GM23338 (cell line): Measurements from ENCODE around the gene RBM7. TPM values are rescaled to one million over a fixed set of nuclear protein-coding genes. Genes with fewer than 3 reads are reported as not detected.

Source experiments
- ATAC-seq: fragments of 200-7000 bp; cut with Tn5 transposase; 3 replicates; pipeline ENCODE4 v1.9.1; 2020
- DNase-seq: peaks from one replicate; pipeline ENCODE4 v3.0.0-alpha.2; 2015; ENCODE audit warnings: low spot score
- H2AFZ ChIP-seq: fragments of 200-600 bp; sonication (generic); 2 replicates; pipeline ENCODE4 v1.8.0; 2016; ENCODE audit warnings: antibody characterized with exemption, mild to moderate bottlenecking, moderate library complexity
- H3F3A ChIP-seq: fragments of 200-600 bp; sonication (generic); replicated peaks from 2 replicates; pipeline ENCODE4 v1.8.0; 2017; ENCODE audit warnings: antibody characterized with exemption, mixed run types, low read depth
- H3K27ac ChIP-seq: fragments of 200-600 bp; sonication (generic); 2 replicates; pipeline ENCODE4 v1.6.1; 2016; ENCODE audit warnings: low read depth
- H3K27me3 ChIP-seq: fragments of 200-600 bp; sonication (generic); 2 replicates; pipeline ENCODE4 v1.8.0; 2016; ENCODE audit warnings: mild to moderate bottlenecking, mixed run types, moderate library complexity; ENCODE audit not compliant: insufficient read depth
- H3K36me3 ChIP-seq: fragments of 200-600 bp; sonication (generic); 2 replicates; pipeline ENCODE4 v1.8.0; 2016; ENCODE audit warnings: mild to moderate bottlenecking; ENCODE audit not compliant: insufficient read depth
- H3K4me1 ChIP-seq: fragments of 200-600 bp; sonication (generic); 2 replicates; pipeline ENCODE4 v1.8.0; 2016; ENCODE audit warnings: mild to moderate bottlenecking, moderate library complexity; ENCODE audit not compliant: insufficient read depth
- H3K4me2 ChIP-seq: fragments of 200-600 bp; sonication (generic); 2 replicates; pipeline ENCODE4 v1.7.1; 2017; ENCODE audit warnings: mixed run types
- H3K4me3 ChIP-seq: fragments of 200-600 bp; sonication (generic); 2 replicates; pipeline ENCODE4 v1.6.1; 2016; ENCODE audit warnings: mixed run types
- H3K79me2 ChIP-seq: fragments of 200-600 bp; sonication (generic); replicated peaks from 2 replicates; pipeline ENCODE4 v1.8.0; 2017; ENCODE audit warnings: mild to moderate bottlenecking; ENCODE audit not compliant: insufficient read depth
- H3K9me2 ChIP-seq: fragments of 200-600 bp; sonication (generic); 2 replicates; pipeline ENCODE4 v1.8.0; 2017; ENCODE audit not compliant: insufficient read depth
- H4K20me1 ChIP-seq: fragments of 200-600 bp; sonication (generic); replicated peaks from 2 replicates; pipeline ENCODE4 v1.8.0; 2017; ENCODE audit warnings: mild to moderate bottlenecking; ENCODE audit not compliant: insufficient read depth
- H3K27ac Mint-ChIP-seq: 2 replicates; pipeline ENCODE4 v1.8.0; 2020; ENCODE audit warnings: inconsistent platforms, mild to moderate bottlenecking, moderate library complexity, mixed read lengths
- H3K27me3 Mint-ChIP-seq: 3 replicates; pipeline ENCODE4 v1.8.0; 2022; ENCODE audit warnings: low read depth, mild to moderate bottlenecking, moderate library complexity, mixed read lengths, inconsistent platforms; ENCODE audit not compliant: insufficient read depth, poor library complexity
- H3K36me3 Mint-ChIP-seq: 3 replicates; pipeline ENCODE4 v1.8.0; 2021; ENCODE audit warnings: low read depth, mild to moderate bottlenecking, inconsistent platforms, moderate library complexity, mixed read lengths
- H3K4me1 Mint-ChIP-seq: 3 replicates; pipeline ENCODE4 v1.8.0; 2020; ENCODE audit warnings: mild to moderate bottlenecking, inconsistent platforms, mixed read lengths
- H3K4me3 Mint-ChIP-seq: 3 replicates; pipeline ENCODE4 v1.8.0; 2021; ENCODE audit warnings: moderate library complexity, mild to moderate bottlenecking, inconsistent platforms, mixed read lengths
- H3K9me3 Mint-ChIP-seq: 3 replicates; pipeline ENCODE4 v1.8.0; 2020; ENCODE audit warnings: moderate library complexity, mild to moderate bottlenecking, inconsistent platforms, mixed read lengths
- CREB1 ChIP-seq: fragments of 250-450 bp; sonication (Bioruptor Pico); IDR thresholded peaks from 2 replicates; pipeline ENCODE4 v1.5.0; 2020; ENCODE audit warnings: low read depth, mild to moderate bottlenecking, moderate library complexity
- EZH2 ChIP-seq: fragments of 200-600 bp; sonication (generic); IDR thresholded peaks from one replicate; pipeline ENCODE4 v1.8.0; 2017; ENCODE audit warnings: antibody characterized with exemption, mild to moderate bottlenecking, low read depth; ENCODE audit not compliant: unreplicated experiment
- ZNF114 ChIP-seq: fragments of 250-450 bp; sonication (Bioruptor Pico); IDR thresholded peaks from 2 replicates; pipeline ENCODE4 v1.5.0; 2020; ENCODE audit warnings: mild to moderate bottlenecking, moderate library complexity
- polyA plus RNA-seq: library from polyadenylated mRNA; unstranded; fragments of >200 nt; fragmentation: Nextera tagmentation; extraction: Ambion mirVana; gene quantifications from 2 replicates; pipeline ENCODE4 v1.2.1, GENCODE V29; 2016
- total RNA-seq: library from RNA; depleted of rRNA; stranded (reverse); fragments of >200 nt; shearing (Covaris generic); gene quantifications from 2 replicates; pipeline ENCODE4 v1.2.3, GENCODE V29; 2014
- TF ChIP-seq, protein P1 (sequence below), 2 experiments: fragments of 200-600 bp in 1 of 2; sonication (generic) in 1 of 2; conservative IDR thresholded peaks; 2 replicates each; pipeline versions ENCODE4 v1.5.1 to v1.6.1; 2016 to 2017; ENCODE audit warnings: antibody characterized with exemption in 2 of 2, low read depth in 2 of 2, mild to moderate bottlenecking in 2 of 2, moderate library complexity in 1 of 2
- TF ChIP-seq, protein P2 (sequence below): IDR thresholded peaks from 2 replicates; pipeline ENCODE4 v1.6.1; 2016; ENCODE audit warnings: antibody characterized with exemption
- TF ChIP-seq, protein P3 (sequence below): fragments of 250-450 bp; sonication (Bioruptor Pico); IDR thresholded peaks from 2 replicates; pipeline ENCODE4 v1.5.0; 2020; ENCODE audit warnings: mild to moderate bottlenecking, moderate library complexity

The RBM7 gene
- total and polyA plus RNA-seq, 2 experiments from 2014 or later = 31.5 to 57.2 TPM

DNA sequence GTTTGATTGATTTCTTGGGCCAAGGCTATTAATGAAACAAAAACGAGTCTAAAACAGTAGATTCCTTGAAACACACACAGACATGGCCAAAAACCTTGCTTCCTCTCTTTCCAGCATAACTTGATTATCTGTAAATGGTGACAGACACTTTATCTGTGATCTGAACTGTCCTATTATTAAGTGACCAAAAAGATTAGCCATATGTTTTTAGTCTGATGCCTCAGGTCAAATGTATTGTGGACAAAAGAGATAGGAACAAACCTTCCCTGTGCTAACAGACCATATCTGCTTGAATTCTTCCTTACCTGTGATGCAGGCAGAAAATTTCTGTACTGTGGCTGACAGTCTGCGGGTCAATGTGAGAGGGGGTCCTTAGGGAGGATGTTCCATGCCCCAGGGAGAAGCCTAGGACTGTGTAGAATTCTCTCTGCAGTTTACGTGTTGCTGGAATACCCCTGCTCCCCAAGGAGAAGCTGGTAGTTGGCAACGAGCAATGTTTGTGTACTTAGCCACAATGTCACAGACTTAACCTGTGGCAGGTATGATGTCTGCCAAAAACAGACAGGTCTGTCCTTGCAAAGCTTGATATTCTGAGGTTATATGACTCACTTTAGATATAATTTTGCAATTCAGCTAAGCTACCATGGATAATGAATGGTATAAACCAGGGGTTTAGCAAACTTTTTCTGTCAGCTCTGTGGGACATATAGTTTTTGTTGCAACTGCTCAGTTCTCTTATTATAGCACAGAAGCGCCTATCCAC is 31.4 kb upstream of the RBM7 start:
- Mint-ChIP-seq H3K27me3 (peaks cover 3% of the 10 kb centered on the region), H3K4me1 (peaks cover 8% of the 10 kb centered on the region), H3K36me3 (no peaks in the 10 kb centered on the region), H3K27ac (no peak overlapping the region), H3K4me3 (no peak overlapping the region), H3K9me3 (no peaks in the 10 kb centered on the region)
- no peak overlapping the region for H2AFZ ChIP-seq
- H3K79me2 ChIP-seq = no peaks in the 10 kb centered on the region
- H3K27ac ChIP-seq = no peak overlapping the region
- H3K36me3 ChIP-seq = no peaks in the 10 kb centered on the region
- no peaks in the 10 kb centered on the region; the same call in 1 of the 2 replicates for H3K9me2 ChIP-seq
- no peaks in the 10 kb centered on the region for H3K27me3 ChIP-seq
- DNase-seq = no peak
- no peaks in the 10 kb centered on the region for H3F3A ChIP-seq
- no peak overlapping the region for H3K4me3 ChIP-seq
- no peaks in the 10 kb centered on the region for H4K20me1 ChIP-seq
- peaks cover 4% of the 10 kb centered on the region; the same call in 1 of the 2 replicates for H3K4me1 ChIP-seq
- no peak overlapping the region for H3K4me2 ChIP-seq
- TF ChIP-seq ZNF114 (CRISPR knock-in tag) = no peak
- TF ChIP-seq CREB1 = no peak
- TF ChIP-seq, protein P1, sequence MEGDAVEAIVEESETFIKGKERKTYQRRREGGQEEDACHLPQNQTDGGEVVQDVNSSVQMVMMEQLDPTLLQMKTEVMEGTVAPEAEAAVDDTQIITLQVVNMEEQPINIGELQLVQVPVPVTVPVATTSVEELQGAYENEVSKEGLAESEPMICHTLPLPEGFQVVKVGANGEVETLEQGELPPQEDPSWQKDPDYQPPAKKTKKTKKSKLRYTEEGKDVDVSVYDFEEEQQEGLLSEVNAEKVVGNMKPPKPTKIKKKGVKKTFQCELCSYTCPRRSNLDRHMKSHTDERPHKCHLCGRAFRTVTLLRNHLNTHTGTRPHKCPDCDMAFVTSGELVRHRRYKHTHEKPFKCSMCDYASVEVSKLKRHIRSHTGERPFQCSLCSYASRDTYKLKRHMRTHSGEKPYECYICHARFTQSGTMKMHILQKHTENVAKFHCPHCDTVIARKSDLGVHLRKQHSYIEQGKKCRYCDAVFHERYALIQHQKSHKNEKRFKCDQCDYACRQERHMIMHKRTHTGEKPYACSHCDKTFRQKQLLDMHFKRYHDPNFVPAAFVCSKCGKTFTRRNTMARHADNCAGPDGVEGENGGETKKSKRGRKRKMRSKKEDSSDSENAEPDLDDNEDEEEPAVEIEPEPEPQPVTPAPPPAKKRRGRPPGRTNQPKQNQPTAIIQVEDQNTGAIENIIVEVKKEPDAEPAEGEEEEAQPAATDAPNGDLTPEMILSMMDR (conservative IDR thresholded peaks at IDR 0.05; ENCODE audit: low read depth in 2 of 2) = no peak
- TF ChIP-seq, protein P2, sequence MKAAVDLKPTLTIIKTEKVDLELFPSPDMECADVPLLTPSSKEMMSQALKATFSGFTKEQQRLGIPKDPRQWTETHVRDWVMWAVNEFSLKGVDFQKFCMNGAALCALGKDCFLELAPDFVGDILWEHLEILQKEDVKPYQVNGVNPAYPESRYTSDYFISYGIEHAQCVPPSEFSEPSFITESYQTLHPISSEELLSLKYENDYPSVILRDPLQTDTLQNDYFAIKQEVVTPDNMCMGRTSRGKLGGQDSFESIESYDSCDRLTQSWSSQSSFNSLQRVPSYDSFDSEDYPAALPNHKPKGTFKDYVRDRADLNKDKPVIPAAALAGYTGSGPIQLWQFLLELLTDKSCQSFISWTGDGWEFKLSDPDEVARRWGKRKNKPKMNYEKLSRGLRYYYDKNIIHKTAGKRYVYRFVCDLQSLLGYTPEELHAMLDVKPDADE = no peak
- TF ChIP-seq EZH2 = no peak
- ATAC-seq = no peak

DNA sequence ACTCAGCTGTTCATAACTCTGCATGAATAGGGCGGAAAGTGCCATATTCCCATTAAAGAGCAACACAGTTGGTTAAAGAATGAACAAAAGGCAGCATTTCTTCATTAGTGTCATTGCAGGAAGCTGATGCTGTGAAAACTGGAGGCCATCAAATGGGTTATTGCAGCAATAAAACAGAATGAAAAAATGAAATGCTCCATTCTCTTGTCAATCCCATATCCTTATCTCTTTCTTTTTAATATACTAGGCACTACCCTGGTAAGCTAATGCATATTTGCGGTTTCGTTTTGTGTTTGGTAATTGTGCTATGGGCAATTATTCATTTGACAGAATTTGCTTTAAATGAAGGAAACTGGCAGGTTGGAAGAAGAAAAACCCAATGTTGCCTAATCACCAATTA is 25.4 kb upstream of the RBM7 start:
- no peak overlapping the region for H2AFZ ChIP-seq
- Mint-ChIP-seq H3K27me3 (no peaks in the 10 kb centered on the region), H3K4me3 (no peak overlapping the region), H3K9me3 (no peaks in the 10 kb centered on the region), H3K4me1 (peaks cover 13% of the 10 kb centered on the region), H3K27ac (no peak overlapping the region), H3K36me3 (no peaks in the 10 kb centered on the region)
- H3K27ac ChIP-seq = no peak overlapping the region
- H3K36me3 ChIP-seq = no peaks in the 10 kb centered on the region
- H3K4me1 ChIP-seq = peaks cover 13% of the 10 kb centered on the region; the same call in 1 of the 2 replicates
- no peaks in the 10 kb centered on the region for H3F3A ChIP-seq
- H3K79me2 ChIP-seq = no peaks in the 10 kb centered on the region
- H3K4me3 ChIP-seq = no peak overlapping the region
- TF ChIP-seq, protein P3, sequence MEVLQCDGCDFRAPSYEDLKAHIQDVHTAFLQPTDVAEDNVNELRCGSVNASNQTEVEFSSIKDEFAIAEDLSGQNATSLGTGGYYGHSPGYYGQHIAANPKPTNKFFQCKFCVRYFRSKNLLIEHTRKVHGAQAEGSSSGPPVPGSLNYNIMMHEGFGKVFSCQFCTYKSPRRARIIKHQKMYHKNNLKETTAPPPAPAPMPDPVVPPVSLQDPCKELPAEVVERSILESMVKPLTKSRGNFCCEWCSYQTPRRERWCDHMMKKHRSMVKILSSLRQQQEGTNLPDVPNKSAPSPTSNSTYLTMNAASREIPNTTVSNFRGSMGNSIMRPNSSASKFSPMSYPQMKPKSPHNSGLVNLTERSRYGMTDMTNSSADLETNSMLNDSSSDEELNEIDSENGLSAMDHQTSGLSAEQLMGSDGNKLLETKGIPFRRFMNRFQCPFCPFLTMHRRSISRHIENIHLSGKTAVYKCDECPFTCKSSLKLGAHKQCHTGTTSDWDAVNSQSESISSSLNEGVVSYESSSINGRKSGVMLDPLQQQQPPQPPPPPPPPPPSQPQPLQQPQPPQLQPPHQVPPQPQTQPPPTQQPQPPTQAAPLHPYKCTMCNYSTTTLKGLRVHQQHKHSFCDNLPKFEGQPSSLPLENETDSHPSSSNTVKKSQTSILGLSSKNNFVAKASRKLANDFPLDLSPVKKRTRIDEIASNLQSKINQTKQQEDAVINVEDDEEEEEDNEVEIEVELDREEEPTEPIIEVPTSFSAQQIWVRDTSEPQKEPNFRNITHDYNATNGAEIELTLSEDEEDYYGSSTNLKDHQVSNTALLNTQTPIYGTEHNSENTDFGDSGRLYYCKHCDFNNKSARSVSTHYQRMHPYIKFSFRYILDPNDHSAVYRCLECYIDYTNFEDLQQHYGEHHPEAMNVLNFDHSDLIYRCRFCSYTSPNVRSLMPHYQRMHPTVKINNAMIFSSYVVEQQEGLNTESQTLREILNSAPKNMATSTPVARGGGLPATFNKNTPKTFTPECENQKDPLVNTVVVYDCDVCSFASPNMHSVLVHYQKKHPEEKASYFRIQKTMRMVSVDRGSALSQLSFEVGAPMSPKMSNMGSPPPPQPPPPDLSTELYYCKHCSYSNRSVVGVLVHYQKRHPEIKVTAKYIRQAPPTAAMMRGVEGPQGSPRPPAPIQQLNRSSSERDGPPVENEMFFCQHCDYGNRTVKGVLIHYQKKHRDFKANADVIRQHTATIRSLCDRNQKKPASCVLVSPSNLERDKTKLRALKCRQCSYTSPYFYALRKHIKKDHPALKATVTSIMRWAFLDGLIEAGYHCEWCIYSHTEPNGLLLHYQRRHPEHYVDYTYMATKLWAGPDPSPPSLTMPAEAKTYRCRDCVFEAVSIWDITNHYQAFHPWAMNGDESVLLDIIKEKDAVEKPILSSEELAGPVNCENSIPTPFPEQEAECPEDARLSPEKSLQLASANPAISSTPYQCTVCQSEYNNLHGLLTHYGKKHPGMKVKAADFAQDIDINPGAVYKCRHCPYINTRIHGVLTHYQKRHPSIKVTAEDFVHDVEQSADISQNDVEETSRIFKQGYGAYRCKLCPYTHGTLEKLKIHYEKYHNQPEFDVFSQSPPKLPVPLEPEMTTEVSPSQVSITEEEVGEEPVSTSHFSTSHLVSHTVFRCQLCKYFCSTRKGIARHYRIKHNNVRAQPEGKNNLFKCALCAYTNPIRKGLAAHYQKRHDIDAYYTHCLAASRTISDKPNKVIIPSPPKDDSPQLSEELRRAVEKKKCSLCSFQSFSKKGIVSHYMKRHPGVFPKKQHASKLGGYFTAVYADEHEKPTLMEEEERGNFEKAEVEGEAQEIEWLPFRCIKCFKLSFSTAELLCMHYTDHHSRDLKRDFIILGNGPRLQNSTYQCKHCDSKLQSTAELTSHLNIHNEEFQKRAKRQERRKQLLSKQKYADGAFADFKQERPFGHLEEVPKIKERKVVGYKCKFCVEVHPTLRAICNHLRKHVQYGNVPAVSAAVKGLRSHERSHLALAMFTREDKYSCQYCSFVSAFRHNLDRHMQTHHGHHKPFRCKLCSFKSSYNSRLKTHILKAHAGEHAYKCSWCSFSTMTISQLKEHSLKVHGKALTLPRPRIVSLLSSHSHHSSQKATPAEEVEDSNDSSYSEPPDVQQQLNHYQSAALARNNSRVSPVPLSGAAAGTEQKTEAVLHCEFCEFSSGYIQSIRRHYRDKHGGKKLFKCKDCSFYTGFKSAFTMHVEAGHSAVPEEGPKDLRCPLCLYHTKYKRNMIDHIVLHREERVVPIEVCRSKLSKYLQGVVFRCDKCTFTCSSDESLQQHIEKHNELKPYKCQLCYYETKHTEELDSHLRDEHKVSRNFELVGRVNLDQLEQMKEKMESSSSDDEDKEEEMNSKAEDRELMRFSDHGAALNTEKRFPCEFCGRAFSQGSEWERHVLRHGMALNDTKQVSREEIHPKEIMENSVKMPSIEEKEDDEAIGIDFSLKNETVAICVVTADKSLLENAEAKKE (CRISPR knock-in tag) = no peak
- TF ChIP-seq, protein P1 (conservative IDR thresholded peaks at IDR 0.05; ENCODE audit: low read depth in 2 of 2) = no peak
- H3K9me2 ChIP-seq = peaks cover 3% of the 10 kb centered on the region; the same call in 1 of the 2 replicates
- ATAC-seq (no peak), DNase-seq (no peak)
- H4K20me1 ChIP-seq = no peaks in the 10 kb centered on the region
- H3K27me3 ChIP-seq = no peaks in the 10 kb centered on the region
- no peak overlapping the region for H3K4me2 ChIP-seq
